WTC11 (cell line): ENCODE data around the gene WDR72. TPM values are rescaled to one million over a fixed set of nuclear protein-coding genes. Genes with fewer than 3 reads are reported as not detected.

Source experiments
- ATAC-seq: fragments of 200-7000 bp; cut with Tn5 transposase; 2 replicates; pipeline ENCODE4 v1.10.0; 2021; ENCODE audit warnings: mild to moderate bottlenecking, moderate library complexity
- CTCF ChIA-PET: fragments of 300-600 bp; sonication (Branson Sonifier 250); formaldehyde crosslinking; loops from one replicate; lab custom pipeline; 2021; ENCODE audit warnings: antibody characterized with exemption; lab: Charles Lee
- POLR2A ChIA-PET: fragments of 350-600 bp; sonication (Branson Sonifier 250); formaldehyde crosslinking; loops from one replicate; lab custom pipeline; 2021; ENCODE audit warnings: antibody characterized with exemption; lab: Charles Lee
- DNase-seq: peaks from one replicate; pipeline ENCODE4 v3.0.0; 2021; ENCODE audit warnings: low spot score
- H3K27ac Mint-ChIP-seq: 2 replicates; pipeline ENCODE4 v1.8.0; 2021; ENCODE audit warnings: mixed read lengths
- H3K27me3 Mint-ChIP-seq: 2 replicates; pipeline ENCODE4 v1.8.0; 2021; ENCODE audit warnings: low read depth, mild to moderate bottlenecking, moderate library complexity, mixed read lengths
- H3K36me3 Mint-ChIP-seq: 2 replicates; pipeline ENCODE4 v1.8.0; 2021; ENCODE audit warnings: mixed read lengths
- H3K4me1 Mint-ChIP-seq: 2 replicates; pipeline ENCODE4 v1.8.0; 2022; ENCODE audit warnings: mixed read lengths
- H3K4me3 Mint-ChIP-seq: 2 replicates; pipeline ENCODE4 v1.8.0; 2021; ENCODE audit warnings: mild to moderate bottlenecking, moderate library complexity, mixed read lengths
- H3K9me3 Mint-ChIP-seq: 2 replicates; pipeline ENCODE4 v1.8.0; 2021; ENCODE audit warnings: mixed read lengths
- E2F1 ChIP-seq: sonication (generic); formaldehyde crosslinking; IDR thresholded peaks from 2 replicates; pipeline ENCODE4 v1.8.0; 2022; ENCODE audit warnings: mild to moderate bottlenecking, missing genetic modification reagents
- FOXP1 ChIP-seq: sonication (generic); formaldehyde crosslinking; IDR thresholded peaks from 2 replicates; pipeline ENCODE4 v1.8.0; 2022; ENCODE audit warnings: missing genetic modification reagents, mild to moderate bottlenecking, moderate library complexity, borderline replicate concordance
- HMGA2 ChIP-seq: fragments of 250-450 bp; sonication (Bioruptor Pico); IDR thresholded peaks from 2 replicates; pipeline ENCODE4 v1.4.0; 2021; ENCODE audit warnings: mild to moderate bottlenecking, moderate library complexity
- IRF1 ChIP-seq: sonication (generic); formaldehyde crosslinking; IDR thresholded peaks from 2 replicates; pipeline ENCODE4 v1.8.0; 2023; ENCODE audit warnings: missing genetic modification reagents
- MAX ChIP-seq: sonication (generic); formaldehyde crosslinking; IDR thresholded peaks from 2 replicates; pipeline ENCODE4 v1.8.0; 2022; ENCODE audit warnings: mild to moderate bottlenecking, missing genetic modification reagents
- MLX ChIP-seq: sonication (generic); formaldehyde crosslinking; IDR thresholded peaks from 2 replicates; pipeline ENCODE4 v1.8.1; 2023; ENCODE audit warnings: mild to moderate bottlenecking, missing genetic modification reagents, moderate library complexity
- NFYB ChIP-seq: sonication (generic); formaldehyde crosslinking; conservative IDR thresholded peaks from 2 replicates; pipeline ENCODE4 v1.8.0; 2022; ENCODE audit warnings: low read depth, missing genetic modification reagents
- NR1H2 ChIP-seq: sonication (generic); formaldehyde crosslinking; IDR thresholded peaks from 2 replicates; pipeline ENCODE4 v1.9.0; 2021; ENCODE audit warnings: mild to moderate bottlenecking, moderate library complexity, missing genetic modification reagents
- PREB ChIP-seq: sonication (generic); formaldehyde crosslinking; IDR thresholded peaks from 2 replicates; pipeline ENCODE4 v1.8.1; 2022; ENCODE audit warnings: mild to moderate bottlenecking, missing genetic modification reagents, moderate library complexity, borderline replicate concordance
- PRRX2 ChIP-seq: fragments of 250-450 bp; sonication (Bioruptor Pico); IDR thresholded peaks from 2 replicates; pipeline ENCODE4 v1.8.0; 2021; ENCODE audit warnings: mild to moderate bottlenecking
- SMAD4 ChIP-seq: sonication (generic); formaldehyde crosslinking; IDR thresholded peaks from 2 replicates; pipeline ENCODE4 v1.8.0; 2022; ENCODE audit warnings: mild to moderate bottlenecking, missing genetic modification reagents
- SOX15 ChIP-seq: fragments of 250-450 bp; sonication (Bioruptor Pico); IDR thresholded peaks from 2 replicates; pipeline ENCODE4 v1.9.0; 2021; ENCODE audit warnings: mild to moderate bottlenecking
- TP53 ChIP-seq: sonication (generic); formaldehyde crosslinking; IDR thresholded peaks from 2 replicates; pipeline ENCODE4 v1.8.1; 2023; ENCODE audit warnings: mild to moderate bottlenecking, missing genetic modification reagents
- USF1 ChIP-seq: sonication (generic); formaldehyde crosslinking; IDR thresholded peaks from 2 replicates; pipeline ENCODE4 v1.8.0; 2022; ENCODE audit warnings: mild to moderate bottlenecking, missing genetic modification reagents
- ZNF138 ChIP-seq: sonication (generic); formaldehyde crosslinking; conservative IDR thresholded peaks from 2 replicates; pipeline ENCODE4 v1.8.1; 2022; ENCODE audit warnings: mild to moderate bottlenecking, moderate library complexity, missing genetic modification reagents
- ZNF423 ChIP-seq: fragments of 250-450 bp; sonication (Bioruptor Pico); IDR thresholded peaks from 2 replicates; pipeline ENCODE4 v2.1.2; 2022; ENCODE audit warnings: mild to moderate bottlenecking, moderate library complexity
- ZNF671 ChIP-seq: fragments of 250-450 bp; sonication (Bioruptor Pico); IDR thresholded peaks from 2 replicates; pipeline ENCODE4 v1.8.0; 2021; ENCODE audit warnings: mild to moderate bottlenecking
- ZSCAN18 ChIP-seq: fragments of 250-450 bp; sonication (Bioruptor Pico); IDR thresholded peaks from 2 replicates; pipeline ENCODE4 v2.1.2; 2022; ENCODE audit warnings: mild to moderate bottlenecking, moderate library complexity
- total RNA-seq: library from RNA; stranded (reverse); gene quantifications from 3 replicates; pipeline ENCODE4 v1.2.3, GENCODE V29; 2021

The WDR72 gene
- total RNA-seq, 1 experiment from 2014 or later = 8.6 TPM

- TF ChIP-seq PRRX2 (CRISPR knock-in tag) (no peak), SMAD4 (CRISPR knock-in tag) (no peak), NR1H2 (CRISPR knock-in tag) (no peak), ZNF138 (CRISPR knock-in tag) (no peak), HMGA2 (CRISPR knock-in tag) (no peak), IRF1 (CRISPR knock-in tag) (no peak)
- Mint-ChIP-seq H3K27me3 (peaks cover 12% of the 10 kb centered on the region), H3K4me1 (peaks cover 5% of the 10 kb centered on the region), H3K9me3 (no peaks in the 10 kb centered on the region), H3K4me3 (no peak overlapping the region), H3K36me3 (no peaks in the 10 kb centered on the region), H3K27ac (no peak overlapping the region)
- ChIA-PET CTCF (no interaction called here), POLR2A (no interaction called here)
- no peak for ATAC-seq
- DNase-seq = no peak
Observed at GRCh38 chr15:53648934-53649333, 110.5 kb downstream of the WDR72 start.

- ATAC-seq (peak; percentile 73), DNase-seq (no peak)
- ChIA-PET POLR2A (no interaction called here), CTCF (no interaction called here)
- Mint-ChIP-seq H3K36me3 (no peaks in the 10 kb centered on the region), H3K9me3 (no peaks in the 10 kb centered on the region), H3K27ac (no peak overlapping the region)
- TF ChIP-seq MAX (CRISPR knock-in tag) (no peak), MLX (CRISPR knock-in tag) (no peak)
- TF ChIP-seq, all 79 proteins: peak for 0
- peaks cover 18% of the 10 kb centered on the region for H3K27me3 Mint-ChIP-seq
- peaks cover 5% of the 10 kb centered on the region for H3K4me1 Mint-ChIP-seq
- H3K4me3 Mint-ChIP-seq = no peak overlapping the region
Observed at GRCh38 chr15:53644660-53645059, 114.8 kb downstream of the WDR72 start.

- POLR2A ChIA-PET = no interaction called here
- H3K27me3 Mint-ChIP-seq = no peaks in the 10 kb centered on the region
- DNase-seq = no peak
Observed at GRCh38 chr15:53634517-53635106, 124.9 kb downstream of the WDR72 start.

GRCh38 chr15:53627279-53627678, 132.2 kb downstream of the WDR72 start:
- Mint-ChIP-seq H3K36me3 (peaks cover 19% of the 10 kb centered on the region), H3K4me3 (no peak overlapping the region), H3K27ac (no peak overlapping the region), H3K27me3 (no peaks in the 10 kb centered on the region), H3K9me3 (peaks cover 35% of the 10 kb centered on the region), H3K4me1 (peaks cover 18% of the 10 kb centered on the region)
- TF ChIP-seq ZSCAN18 (CRISPR knock-in tag) (no peak), ZNF423 (CRISPR knock-in tag) (no peak), ZNF671 (no peak), ZNF138 (CRISPR knock-in tag) (no peak), SOX15 (no peak), USF1 (CRISPR knock-in tag) (no peak), TP53 (no peak), PREB (no peak)
- DNase-seq (no peak), ATAC-seq (no peak)
- ChIA-PET POLR2A (no interaction called here), CTCF (no interaction called here)

More at GRCh38 chr15:53634517-53635106, 124.9 kb downstream of the WDR72 start:
- H3K36me3 Mint-ChIP-seq = peaks cover 38% of the 10 kb centered on the region
- ATAC-seq = no peak
- no peaks in the 10 kb centered on the region for H3K4me1 Mint-ChIP-seq
- no peak overlapping the region for H3K4me3 Mint-ChIP-seq
- TF ChIP-seq PREB (no peak), NFYB (CRISPR knock-in tag) (no peak), E2F1 (CRISPR knock-in tag) (no peak), FOXP1 (CRISPR knock-in tag) (no peak)
- TF ChIP-seq, all 79 proteins: peak for 0
- no peak overlapping the region for H3K27ac Mint-ChIP-seq
- CTCF ChIA-PET = no interaction called here
- H3K9me3 Mint-ChIP-seq = peaks cover 46% of the 10 kb centered on the region
